ENCODE results near the gene NELL1. TPM values are rescaled to one million over a fixed set of nuclear protein-coding genes. Genes with fewer than 3 reads are reported as not detected.

The NELL1 gene
- total and polyA plus RNA-seq, 4 donors, result 0.05 to 0.31 (median 0.12) TPM; not detected in 1

- WGBS, 2 donors, result 59 to 63% methylated on average over 1 of the region's 1 CpG
- H3K36me3 ChIP-seq (ENCODE audit: control insufficient read depth in 4 of 4, insufficient read depth in 4 of 4, low read length in 4 of 4), result no peaks in the 10 kb centered on the region
- peaks cover 0 to 2% (median 0%) of the 10 kb centered on the region in 3 donors for H3K27me3 ChIP-seq (ENCODE audit: control insufficient read depth in 3 of 3, insufficient read depth in 3 of 3, low read length in 2 of 3)
- no peak for ATAC-seq (ENCODE audit: insufficient read depth, low FRiP score)
- no peak overlapping the region for H3K4me3 ChIP-seq
- no peak for DNase-seq
- no peaks in the 10 kb centered on the region for H3K9me3 ChIP-seq (ENCODE audit: control insufficient read depth in 4 of 4, insufficient read depth in 3 of 4, low read length in 3 of 4)
- TF ChIP-seq CTCF (IDR thresholded peaks at IDR 0.05; ENCODE audit: control extremely low read depth, extremely low read depth), result no peak
- no peak overlapping the region for H3K27ac ChIP-seq (ENCODE audit: low read depth in 1 of 2, low read length in 1 of 2)
- H3K4me1 ChIP-seq (ENCODE audit: control insufficient read depth in 5 of 5, insufficient read depth in 5 of 5, low read length in 5 of 5), result no peaks in the 10 kb centered on the region
- H3K9ac ChIP-seq (ENCODE audit: insufficient read depth in 1 of 2, low read length in 2 of 2), result no peak overlapping the region
Observed at GRCh38 chr11:21053466-21053865, 384.1 kb downstream of the NELL1 start.

- ATAC-seq (ENCODE audit: insufficient read depth, low FRiP score), result no peak
- TF ChIP-seq CTCF (IDR thresholded peaks at IDR 0.05; ENCODE audit: control extremely low read depth, extremely low read depth), result no peak
- no peaks in the 10 kb centered on the region for H3K27me3 ChIP-seq (ENCODE audit: control insufficient read depth in 3 of 3, insufficient read depth in 3 of 3, low read length in 2 of 3)
Observed at GRCh38 chr11:21056644-21057043, 387.3 kb downstream of the NELL1 start.

GRCh38 chr11:21059879-21060278, 390.5 kb downstream of the NELL1 start:
- 68 to 69% methylated on average over 2 of the region's 2 CpGs for WGBS, 2 donors
- Histone ChIP-seq H3K27me3 (ENCODE audit: control insufficient read depth in 3 of 3, insufficient read depth in 3 of 3, low read length in 2 of 3) (no peaks in the 10 kb centered on the region), H3K27ac (ENCODE audit: low read depth in 1 of 2, low read length in 1 of 2) (no peak overlapping the region), H3K9me3 (ENCODE audit: control insufficient read depth in 4 of 4, insufficient read depth in 3 of 4, low read length in 3 of 4) (no peaks in the 10 kb centered on the region), H3K4me3 (no peak overlapping the region), H3K36me3 (ENCODE audit: control insufficient read depth in 4 of 4, insufficient read depth in 4 of 4, low read length in 4 of 4) (no peaks in the 10 kb centered on the region), H3K9ac (ENCODE audit: insufficient read depth in 1 of 2, low read length in 2 of 2) (no peak overlapping the region), H3K4me1 (ENCODE audit: control insufficient read depth in 5 of 5, insufficient read depth in 5 of 5, low read length in 5 of 5) (no peaks in the 10 kb centered on the region)
- no peak for TF ChIP-seq CTCF (IDR thresholded peaks at IDR 0.05; ENCODE audit: control extremely low read depth, extremely low read depth)
- DNase-seq, result no peak
- no peak for ATAC-seq (ENCODE audit: insufficient read depth, low FRiP score)

More at GRCh38 chr11:21056644-21057043, 387.3 kb downstream of the NELL1 start:
- Histone ChIP-seq H3K9ac (ENCODE audit: insufficient read depth in 1 of 2, low read length in 2 of 2) (no peak overlapping the region), H3K27ac (ENCODE audit: low read depth in 1 of 2, low read length in 1 of 2) (no peak overlapping the region), H3K9me3 (ENCODE audit: control insufficient read depth in 4 of 4, insufficient read depth in 3 of 4, low read length in 3 of 4) (no peaks in the 10 kb centered on the region), H3K4me1 (ENCODE audit: control insufficient read depth in 5 of 5, insufficient read depth in 5 of 5, low read length in 5 of 5) (no peaks in the 10 kb centered on the region), H3K4me3 (no peak overlapping the region), H3K36me3 (ENCODE audit: control insufficient read depth in 4 of 4, insufficient read depth in 4 of 4, low read length in 4 of 4) (no peaks in the 10 kb centered on the region)
- DNase-seq, result no peak

- Histone ChIP-seq H3K4me3 (no peak overlapping the region), H3K27me3 (ENCODE audit: control insufficient read depth in 3 of 3, insufficient read depth in 3 of 3, low read length in 2 of 3) (no peaks in the 10 kb centered on the region), H3K36me3 (ENCODE audit: control insufficient read depth in 4 of 4, insufficient read depth in 4 of 4, low read length in 4 of 4) (no peaks in the 10 kb centered on the region), H3K9me3 (ENCODE audit: control insufficient read depth in 4 of 4, insufficient read depth in 3 of 4, low read length in 3 of 4) (no peaks in the 10 kb centered on the region), H3K9ac (ENCODE audit: insufficient read depth in 1 of 2, low read length in 2 of 2) (no peak overlapping the region), H3K27ac (ENCODE audit: low read depth in 1 of 2, low read length in 1 of 2) (no peak overlapping the region), H3K4me1 (ENCODE audit: control insufficient read depth in 5 of 5, insufficient read depth in 5 of 5, low read length in 5 of 5) (no peaks in the 10 kb centered on the region)
- DNase-seq (no peak), ATAC-seq (ENCODE audit: insufficient read depth, low FRiP score) (no peak)
- WGBS, 2 donors, result 59 to 68% methylated on average over 2 of the region's 2 CpGs
- TF ChIP-seq CTCF (IDR thresholded peaks at IDR 0.05; ENCODE audit: control extremely low read depth, extremely low read depth), result no peak
Observed at GRCh38 chr11:21066030-21066429, 396.6 kb downstream of the NELL1 start.
